HG03521 (cell line): ENCODE data around the gene EPO.
"Not testable (repeated sequence)": the region's sequence is repeated elsewhere in the genome, so short reads cannot be mapped to it uniquely, and the experiment has no call there.

Experiments used
- ATAC-seq: cut with Tn5 transposase; IDR thresholded peaks from one replicate; pipeline ENCODE4 v1.9.1; 2021; ENCODE audit warnings: mild to moderate bottlenecking, moderate library complexity; ENCODE audit not compliant: unreplicated experiment

Gene EPO

DNA sequence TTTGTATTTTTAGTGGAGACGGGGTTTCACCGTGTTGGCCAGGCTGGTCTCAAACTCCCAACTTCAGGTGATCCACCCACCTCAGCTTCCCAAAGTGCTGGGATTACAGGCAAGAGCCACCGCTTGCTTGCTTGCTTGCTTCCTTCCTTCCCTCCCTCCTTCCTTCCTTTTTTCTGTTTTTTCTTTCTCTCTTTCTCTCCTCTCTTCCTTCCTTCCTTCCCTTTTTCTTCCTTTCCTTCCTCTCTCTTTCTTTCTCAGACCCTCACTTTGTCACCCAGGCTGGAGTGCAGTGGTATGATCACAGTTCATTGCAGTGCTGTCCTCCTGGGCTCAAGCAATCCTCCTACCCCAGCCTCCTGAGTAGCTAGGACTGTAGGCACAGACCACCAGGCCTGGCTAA is 19.2 kb upstream of the EPO start:
- ATAC-seq = not testable (repeated sequence)

- ATAC-seq = peak; percentile 38
Measured at GRCh38 chr7:100705320-100705752, 14.9 kb upstream of the EPO start.

DNA sequence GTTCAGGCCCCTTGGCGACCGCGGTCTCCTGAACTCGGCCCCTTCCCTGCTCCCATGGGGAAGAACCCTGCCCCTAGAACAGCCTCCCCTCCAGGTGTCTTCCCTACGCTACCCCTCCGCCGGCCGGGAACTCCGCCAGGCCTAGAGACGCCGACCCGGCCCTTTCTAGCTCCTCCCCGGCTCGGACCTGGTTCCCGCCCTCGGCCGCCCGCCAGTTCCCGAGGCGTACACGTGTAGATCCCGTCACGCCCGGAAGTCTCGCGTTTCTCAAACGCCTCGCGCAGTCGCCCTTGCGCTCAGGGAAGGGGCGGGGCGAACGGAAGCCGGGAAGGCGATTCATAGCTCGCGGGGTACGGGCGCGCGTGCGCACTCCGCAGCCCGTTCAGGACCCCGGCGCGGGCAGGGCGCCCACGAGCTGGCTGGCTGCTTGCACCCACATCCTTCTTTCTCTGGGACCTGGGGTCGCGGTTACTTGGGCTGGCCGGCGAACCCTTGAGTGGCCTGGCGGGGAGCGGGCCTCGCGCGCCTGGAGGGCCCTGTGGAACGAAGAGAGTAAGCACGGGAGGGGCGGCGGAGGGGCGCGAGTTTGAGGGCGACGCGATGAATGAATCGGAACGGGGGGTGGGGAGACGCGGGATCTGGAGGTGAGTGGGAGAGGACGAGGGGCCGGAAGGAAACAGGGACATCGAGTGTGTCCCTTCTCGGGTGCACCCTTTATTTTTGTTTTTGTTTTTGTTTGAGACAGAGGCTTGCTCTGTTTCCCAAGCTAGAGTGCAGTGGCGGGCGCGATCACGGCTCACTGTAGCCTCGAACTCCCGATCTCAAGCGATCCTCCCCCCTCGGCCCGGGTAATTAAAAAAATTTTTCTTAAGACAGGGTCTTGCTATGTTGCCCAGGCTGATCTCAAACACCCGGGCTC is 14.3 kb upstream of the EPO start, which contains the start of gene POP7:
POP7 (plus strand) TSS at position 369 of the 919 bp plus-strand sequence. CDS start 710 bp downstream, outside the sequence.
- ATAC-seq = peak; percentile 92

- ATAC-seq = no peak
Measured at GRCh38 chr7:100706672-100707311, 13.5 kb upstream of the EPO start.

GRCh38 chr7:100708395-100708794 is 11.9 kb upstream of the EPO start:
- no peak for ATAC-seq

DNA sequence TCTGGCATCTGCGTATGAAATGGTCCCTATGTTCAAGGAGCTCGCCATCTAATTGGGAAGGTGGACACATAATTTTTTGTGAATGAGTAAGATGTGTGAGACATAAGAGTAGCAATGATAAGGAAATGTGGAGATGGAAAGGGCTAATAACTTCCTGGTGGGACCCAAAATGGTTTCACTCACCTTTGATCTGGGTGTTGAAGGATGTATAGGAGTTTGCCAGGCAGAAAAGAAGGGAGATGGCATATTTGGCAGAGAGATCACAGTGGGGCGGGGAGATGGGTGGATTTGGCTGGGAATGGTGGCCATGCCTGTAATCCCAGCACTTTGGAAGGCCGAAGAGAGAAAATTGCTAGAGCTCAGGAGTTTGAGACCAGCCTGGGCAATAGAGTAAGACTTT is 9.8 kb upstream of the EPO start:
- ATAC-seq = no peak

- ATAC-seq = no peak
Measured at GRCh38 chr7:100711369-100711768, 8.9 kb upstream of the EPO start.

DNA sequence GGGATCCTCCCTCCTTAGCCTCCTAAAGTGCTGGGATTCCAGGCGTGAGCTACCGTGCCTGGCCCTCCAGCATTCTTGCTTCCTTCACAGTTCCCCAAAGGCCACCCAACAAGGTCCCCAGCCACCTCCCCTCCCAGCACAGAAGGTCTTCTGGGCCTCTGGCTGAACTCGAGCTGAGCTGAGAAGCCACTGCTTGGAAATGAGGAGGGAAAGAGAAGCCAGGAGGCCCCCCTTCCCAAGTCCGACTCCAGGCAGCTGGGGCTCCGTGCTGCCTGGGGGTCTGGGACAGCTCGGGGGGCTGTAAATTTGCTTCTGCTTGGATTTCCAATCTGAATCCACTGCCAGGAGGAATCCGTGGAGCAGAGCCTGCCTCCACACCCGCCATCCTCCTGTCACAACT is 5.5 kb upstream of the EPO start:
- ATAC-seq = no peak

DNA sequence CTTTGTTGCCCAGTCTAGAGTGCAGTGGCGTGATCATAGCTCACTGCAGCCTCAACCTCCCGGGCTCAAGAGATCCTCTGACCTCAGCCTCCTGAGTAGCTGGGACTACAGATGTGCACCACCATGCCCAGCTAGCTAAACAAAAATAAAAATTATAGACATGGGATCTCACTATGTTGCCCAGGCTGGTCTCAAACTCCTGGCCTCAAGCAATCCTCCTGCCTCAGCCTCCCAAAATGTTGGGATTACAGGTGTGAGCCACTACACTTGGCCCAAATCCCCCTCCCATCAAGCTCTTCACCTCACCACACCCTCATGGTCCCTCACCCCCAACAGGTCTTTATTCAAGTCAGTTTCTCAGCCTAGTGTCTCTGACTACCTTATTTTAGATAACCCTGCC is 3.2 kb upstream of the EPO start:
- not testable (repeated sequence) for ATAC-seq

DNA sequence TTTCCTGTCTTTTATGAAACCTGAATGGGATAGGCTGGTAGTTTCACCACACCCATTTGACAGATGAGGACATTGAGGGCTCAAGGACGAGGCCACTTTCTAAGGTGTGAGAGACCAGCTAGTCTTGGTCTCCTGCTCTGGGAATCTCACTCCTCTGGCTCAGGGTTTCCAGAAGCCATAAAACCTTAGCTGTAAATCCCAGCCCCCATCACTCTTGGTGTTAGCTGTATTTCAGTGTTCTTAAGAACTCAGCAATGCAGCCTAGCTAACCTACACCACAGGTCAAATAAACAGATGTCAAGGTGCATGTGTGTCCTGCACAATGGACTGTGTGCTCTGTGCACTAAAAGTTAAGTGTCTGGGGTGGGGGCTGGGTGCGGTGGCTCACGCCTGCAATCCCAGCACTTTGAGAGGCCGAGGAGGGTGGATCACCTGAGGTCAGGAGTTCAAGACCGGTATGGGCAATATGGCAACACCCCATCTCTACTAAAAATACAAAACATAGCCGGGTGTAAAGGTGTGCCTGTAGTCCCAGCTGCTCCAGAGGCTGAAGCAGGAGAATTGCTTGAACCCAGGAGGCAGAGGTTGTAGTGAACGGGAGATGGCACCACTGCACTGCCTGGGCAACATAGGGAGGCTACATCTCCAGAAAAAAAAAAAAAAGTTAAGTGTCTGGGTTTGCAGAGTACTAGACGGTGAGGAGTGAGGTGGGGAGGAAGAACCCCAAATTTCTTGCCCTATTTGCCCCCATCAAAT is 567 bp upstream of the EPO start:
- ATAC-seq = no peak

- no peak for ATAC-seq
Measured at GRCh38 chr7:100720671-100721504, 620 bp downstream of the EPO start.

DNA sequence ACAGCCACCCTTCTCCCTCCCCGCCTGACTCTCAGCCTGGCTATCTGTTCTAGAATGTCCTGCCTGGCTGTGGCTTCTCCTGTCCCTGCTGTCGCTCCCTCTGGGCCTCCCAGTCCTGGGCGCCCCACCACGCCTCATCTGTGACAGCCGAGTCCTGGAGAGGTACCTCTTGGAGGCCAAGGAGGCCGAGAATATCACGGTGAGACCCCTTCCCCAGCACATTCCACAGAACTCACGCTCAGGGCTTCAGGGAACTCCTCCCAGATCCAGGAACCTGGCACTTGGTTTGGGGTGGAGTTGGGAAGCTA is 1.2 kb downstream of the EPO start:
- ATAC-seq = no peak

GRCh38 chr7:100722480-100723212 is 2.4 kb downstream of the EPO start:
- ATAC-seq = no peak

GRCh38 chr7:100723732-100724275 is 3.5 kb downstream of the EPO start:
- no peak for ATAC-seq

DNA sequence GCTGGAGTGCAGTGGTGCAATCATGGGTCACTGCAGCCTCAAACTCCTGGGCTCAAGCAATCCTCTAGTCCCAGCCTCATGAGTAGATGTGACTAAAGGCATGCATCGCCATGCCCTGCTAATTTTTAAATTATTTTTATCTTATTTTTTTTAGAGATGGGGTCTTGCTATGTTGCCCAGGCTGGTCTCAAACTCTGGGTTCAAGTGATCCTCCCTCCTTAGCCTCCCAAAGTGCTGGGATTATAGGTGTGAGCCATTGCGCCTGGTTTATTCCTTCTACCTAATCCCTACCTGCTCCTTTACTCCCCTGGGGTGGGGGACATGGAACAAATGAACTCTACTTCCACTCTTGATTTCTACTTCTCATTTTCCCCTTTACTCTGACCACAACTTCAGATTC is 4.1 kb downstream of the EPO start:
- ATAC-seq = not testable (repeated sequence)

- no peak for ATAC-seq
Measured at GRCh38 chr7:100726996-100727761, 6.9 kb downstream of the EPO start.

DNA sequence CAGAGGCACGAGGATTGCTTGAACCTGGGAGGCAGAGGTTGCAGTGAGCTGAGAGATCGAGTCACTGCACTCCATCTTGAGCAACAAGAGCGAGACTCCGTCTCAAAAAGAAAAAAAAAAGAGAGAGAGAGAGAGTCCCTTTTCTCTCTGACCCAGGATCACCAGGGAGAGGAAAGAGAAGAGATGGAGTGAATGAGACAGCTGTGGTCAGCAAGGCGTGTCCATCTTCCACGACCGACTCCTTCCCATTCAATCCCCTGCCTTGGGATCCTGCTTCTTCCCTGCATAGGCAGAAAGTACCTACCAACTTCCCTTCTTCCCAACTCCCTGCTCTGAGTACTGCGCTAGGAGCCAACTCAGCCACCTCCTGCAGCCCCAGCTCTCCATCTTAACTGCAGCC is 7.9 kb downstream of the EPO start:
- no peak for ATAC-seq

DNA sequence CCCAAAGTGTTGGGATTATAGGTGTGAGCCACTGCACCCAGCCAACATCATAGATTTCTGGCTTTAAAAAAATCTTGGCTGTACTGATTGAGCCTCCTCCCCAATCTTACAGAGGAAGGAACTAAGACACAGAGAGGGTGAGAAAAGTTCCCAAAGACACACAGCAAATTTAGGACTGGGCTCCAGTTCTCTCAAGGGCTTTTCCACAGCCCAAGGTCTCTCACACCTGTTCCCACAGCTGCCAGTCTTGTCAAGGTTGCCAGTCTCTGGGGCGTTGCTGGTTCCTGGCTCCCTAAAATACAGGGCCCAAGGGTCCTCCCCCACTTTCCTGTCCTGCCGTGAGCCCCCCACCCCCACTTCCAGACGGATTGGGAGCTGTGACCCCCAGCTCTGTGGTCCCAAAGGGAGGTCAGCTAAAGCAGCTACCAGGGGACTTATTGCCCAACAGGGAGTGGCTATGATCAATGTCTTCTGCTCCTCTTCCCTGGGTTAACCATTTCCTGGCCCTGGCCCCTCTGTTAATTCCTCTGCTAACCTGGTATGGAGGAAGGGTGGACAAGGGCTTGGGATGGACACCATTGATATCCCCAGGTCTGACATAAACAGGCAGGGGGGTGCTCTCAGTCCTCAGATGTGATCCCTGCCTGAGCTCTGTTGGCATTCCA is 10.0 kb downstream of the EPO start:
- ATAC-seq = no peak
